GM18951 (cell line): Measurements from ENCODE around the gene AKT3.
"Not testable (repeated sequence)": the region's sequence is repeated elsewhere in the genome, so short reads cannot be mapped to it uniquely, and the experiment has no call there.

Experiments used
- POLR2A ChIP-seq: IDR thresholded peaks from 4 replicates; pipeline ENCODE4 v1.6.1; 2011; ENCODE audit warnings: mild to moderate bottlenecking; ENCODE audit not compliant: insufficient read length, insufficient read depth; ENCODE audit errors: extremely low read depth
- in situ Hi-C: fragments of 300-500 bp; cut with MboI; formaldehyde crosslinking; loops from one replicate; pipeline ENCODE4 v1.12.0; 2022; ENCODE audit warnings: low sequenced_read_pairs, mixed read lengths, inconsistent platforms; ENCODE audit not compliant: unreplicated experiment

Gene AKT3

GRCh38 chr1:243597383-243597782 is 252.7 kb downstream of the AKT3 start:
- in situ Hi-C loops = no loop called here
- no peak for TF ChIP-seq POLR2A

- in situ Hi-C loops = no loop called here
- TF ChIP-seq POLR2A = no peak
Observed at GRCh38 chr1:243596431-243597062, 253.5 kb downstream of the AKT3 start.

GRCh38 chr1:243595527-243596210 is 254.4 kb downstream of the AKT3 start:
- in situ Hi-C loops = no loop called here
- no peak for TF ChIP-seq POLR2A

- TF ChIP-seq POLR2A = no peak
- in situ Hi-C loops = no loop called here
Observed at GRCh38 chr1:243594455-243594854, 255.6 kb downstream of the AKT3 start.

- in situ Hi-C loops = not testable (repeated sequence)
Observed at GRCh38 chr1:243589286-243589685, 260.8 kb downstream of the AKT3 start.

- in situ Hi-C loops = no loop called here
- TF ChIP-seq POLR2A = no peak
Observed at GRCh38 chr1:243587823-243588560, 262.1 kb downstream of the AKT3 start.

GRCh38 chr1:243587285-243587684 is 262.8 kb downstream of the AKT3 start:
- in situ Hi-C loops = no loop called here
- no peak for TF ChIP-seq POLR2A

- in situ Hi-C loops = no loop called here
Observed at GRCh38 chr1:243585982-243586381, 264.1 kb downstream of the AKT3 start.

GRCh38 chr1:243582326-243582725 is 267.7 kb downstream of the AKT3 start:
- no peak for TF ChIP-seq POLR2A
- in situ Hi-C loops = no loop called here

More at GRCh38 chr1:243585982-243586381, 264.1 kb downstream of the AKT3 start:
- TF ChIP-seq POLR2A = no peak

GRCh38 chr1:243580984-243581383 is 269.1 kb downstream of the AKT3 start:
- in situ Hi-C loops = no loop called here
- no peak for TF ChIP-seq POLR2A

GRCh38 chr1:243580072-243580471 is 270.0 kb downstream of the AKT3 start:
- no peak for TF ChIP-seq POLR2A
- in situ Hi-C loops = no loop called here

- in situ Hi-C loops = no loop called here
- TF ChIP-seq POLR2A = no peak
Observed at GRCh38 chr1:243575070-243575469, 275.0 kb downstream of the AKT3 start.

GRCh38 chr1:243572940-243573339 is 277.1 kb downstream of the AKT3 start:
- in situ Hi-C loops = no loop called here
- no peak for TF ChIP-seq POLR2A

- TF ChIP-seq POLR2A = no peak
- in situ Hi-C loops = no loop called here
Observed at GRCh38 chr1:243568793-243569192, 281.2 kb downstream of the AKT3 start.
